Measurements from ENCODE around the gene COQ4.

Gene COQ4

DNA sequence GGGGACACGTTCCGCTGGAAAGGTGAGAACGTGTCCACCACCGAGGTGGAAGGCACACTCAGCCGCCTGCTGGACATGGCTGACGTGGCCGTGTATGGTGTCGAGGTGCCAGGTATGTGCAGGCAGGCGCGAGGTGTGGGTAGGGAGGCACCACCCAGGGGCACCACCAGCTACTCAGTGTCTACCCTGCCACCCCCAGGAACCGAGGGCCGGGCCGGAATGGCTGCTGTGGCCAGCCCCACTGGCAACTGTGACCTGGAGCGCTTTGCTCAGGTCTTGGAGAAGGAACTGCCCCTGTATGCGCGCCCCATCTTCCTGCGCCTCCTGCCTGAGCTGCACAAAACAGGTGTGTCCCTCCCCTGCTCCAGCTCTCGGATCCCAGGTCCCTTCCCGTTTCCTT, 32.8 kb downstream of the COQ4 start:
- no peak overlapping the region for H3K27ac Mint-ChIP-seq
- peaks cover 4% of the 10 kb centered on the region for H3K27me3 Mint-ChIP-seq (ENCODE audit: low read depth, poor library complexity)
- H3K9me3 Mint-ChIP-seq, result no peaks in the 10 kb centered on the region
- peaks cover 34% of the 10 kb centered on the region for H3K36me3 Mint-ChIP-seq (ENCODE audit: low read depth)
- no peak overlapping the region for H3K4me3 Mint-ChIP-seq
- TF ChIP-seq, protein P1, sequence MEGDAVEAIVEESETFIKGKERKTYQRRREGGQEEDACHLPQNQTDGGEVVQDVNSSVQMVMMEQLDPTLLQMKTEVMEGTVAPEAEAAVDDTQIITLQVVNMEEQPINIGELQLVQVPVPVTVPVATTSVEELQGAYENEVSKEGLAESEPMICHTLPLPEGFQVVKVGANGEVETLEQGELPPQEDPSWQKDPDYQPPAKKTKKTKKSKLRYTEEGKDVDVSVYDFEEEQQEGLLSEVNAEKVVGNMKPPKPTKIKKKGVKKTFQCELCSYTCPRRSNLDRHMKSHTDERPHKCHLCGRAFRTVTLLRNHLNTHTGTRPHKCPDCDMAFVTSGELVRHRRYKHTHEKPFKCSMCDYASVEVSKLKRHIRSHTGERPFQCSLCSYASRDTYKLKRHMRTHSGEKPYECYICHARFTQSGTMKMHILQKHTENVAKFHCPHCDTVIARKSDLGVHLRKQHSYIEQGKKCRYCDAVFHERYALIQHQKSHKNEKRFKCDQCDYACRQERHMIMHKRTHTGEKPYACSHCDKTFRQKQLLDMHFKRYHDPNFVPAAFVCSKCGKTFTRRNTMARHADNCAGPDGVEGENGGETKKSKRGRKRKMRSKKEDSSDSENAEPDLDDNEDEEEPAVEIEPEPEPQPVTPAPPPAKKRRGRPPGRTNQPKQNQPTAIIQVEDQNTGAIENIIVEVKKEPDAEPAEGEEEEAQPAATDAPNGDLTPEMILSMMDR (IDR thresholded peaks at IDR 0.05), result no peak
- DNase-seq, result no peak
- no peaks in the 10 kb centered on the region for H3K4me1 Mint-ChIP-seq

DNA sequence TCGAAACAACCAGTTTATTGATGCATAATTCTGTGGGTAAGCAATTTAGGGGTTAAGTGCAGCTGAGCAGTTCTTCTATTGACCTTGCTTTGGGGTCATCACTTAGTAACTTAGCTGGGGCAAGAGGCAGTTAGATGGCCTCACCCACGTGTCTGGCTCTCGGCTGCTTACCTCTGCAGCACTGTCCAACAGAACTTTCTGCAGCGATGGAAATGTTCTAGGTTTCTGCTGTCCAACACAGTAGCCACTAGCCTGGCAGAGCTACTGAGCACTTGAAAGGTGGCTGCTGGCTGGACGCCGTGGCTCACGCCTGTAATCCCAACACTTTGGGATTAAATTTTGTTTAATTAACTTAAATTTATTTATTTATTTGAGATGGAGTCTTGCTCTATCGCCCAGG, 35.5 kb downstream of the COQ4 start:
- Mint-ChIP-seq H3K4me1 (peaks cover 16% of the 10 kb centered on the region), H3K4me3 (no peak overlapping the region), H3K27me3 (ENCODE audit: low read depth, poor library complexity) (peaks cover 4% of the 10 kb centered on the region), H3K27ac (no peak overlapping the region), H3K36me3 (ENCODE audit: low read depth) (peaks cover 14% of the 10 kb centered on the region), H3K9me3 (no peaks in the 10 kb centered on the region)
- DNase-seq, result no peak
- TF ChIP-seq, protein P1 (IDR thresholded peaks at IDR 0.05), result no peak

DNA sequence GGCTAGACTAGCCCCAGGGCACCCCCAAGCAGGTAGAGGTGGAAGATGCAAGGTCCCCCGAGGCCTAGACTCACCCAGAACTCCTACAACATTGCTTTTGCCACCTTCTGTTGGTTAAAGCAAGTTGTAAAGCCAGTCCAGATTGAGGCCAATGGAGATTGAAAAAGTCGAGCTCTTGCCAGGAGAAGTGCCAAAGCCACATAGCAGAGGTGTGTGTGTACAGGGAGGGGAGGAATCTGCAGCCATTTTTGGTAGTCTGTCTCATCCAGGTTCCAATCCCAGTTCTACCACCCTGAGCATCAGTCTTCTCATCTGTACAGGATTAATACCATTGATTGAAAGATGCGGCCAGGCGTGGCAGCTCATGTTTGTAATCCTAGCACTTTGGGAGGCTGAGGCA, 36.2 kb downstream of the COQ4 start:
- TF ChIP-seq, protein P1 (IDR thresholded peaks at IDR 0.05), result no peak
- Mint-ChIP-seq H3K27ac (no peak overlapping the region), H3K4me1 (peaks cover 20% of the 10 kb centered on the region), H3K27me3 (ENCODE audit: low read depth, poor library complexity) (peaks cover 4% of the 10 kb centered on the region), H3K36me3 (ENCODE audit: low read depth) (peaks cover 11% of the 10 kb centered on the region), H3K9me3 (no peaks in the 10 kb centered on the region), H3K4me3 (no peak overlapping the region)
- DNase-seq, result no peak

DNA sequence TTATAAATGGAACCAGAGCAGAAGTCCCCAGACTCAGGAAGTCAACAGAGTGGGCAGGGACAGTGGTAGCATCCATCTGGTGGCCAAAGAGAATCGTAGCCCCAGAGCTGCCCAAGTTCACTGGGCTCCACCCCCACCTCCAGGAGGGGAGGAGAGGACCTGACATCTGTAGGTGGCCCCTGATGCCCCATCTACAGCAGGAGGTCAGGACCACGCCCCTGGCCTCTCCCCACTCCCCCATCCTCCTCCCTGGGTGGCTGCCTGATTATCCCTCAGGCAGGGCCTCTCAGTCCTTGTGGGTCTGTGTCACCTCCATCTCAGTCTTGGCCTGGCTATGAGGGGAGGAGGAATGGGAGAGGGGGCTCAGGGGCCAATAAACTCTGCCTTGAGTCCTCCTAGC, 38.2 kb downstream of the COQ4 start:
- no peak for DNase-seq
- H3K9me3 Mint-ChIP-seq, result no peaks in the 10 kb centered on the region
- TF ChIP-seq, protein P1 (IDR thresholded peaks at IDR 0.05), result no peak
- peaks cover 5% of the 10 kb centered on the region for H3K36me3 Mint-ChIP-seq (ENCODE audit: low read depth)
- peaks cover 6% of the 10 kb centered on the region for H3K27me3 Mint-ChIP-seq (ENCODE audit: low read depth, poor library complexity)
- H3K4me1 Mint-ChIP-seq, result peaks cover 29% of the 10 kb centered on the region
- H3K27ac Mint-ChIP-seq, result no peak overlapping the region
- H3K4me3 Mint-ChIP-seq, result no peak overlapping the region

DNA sequence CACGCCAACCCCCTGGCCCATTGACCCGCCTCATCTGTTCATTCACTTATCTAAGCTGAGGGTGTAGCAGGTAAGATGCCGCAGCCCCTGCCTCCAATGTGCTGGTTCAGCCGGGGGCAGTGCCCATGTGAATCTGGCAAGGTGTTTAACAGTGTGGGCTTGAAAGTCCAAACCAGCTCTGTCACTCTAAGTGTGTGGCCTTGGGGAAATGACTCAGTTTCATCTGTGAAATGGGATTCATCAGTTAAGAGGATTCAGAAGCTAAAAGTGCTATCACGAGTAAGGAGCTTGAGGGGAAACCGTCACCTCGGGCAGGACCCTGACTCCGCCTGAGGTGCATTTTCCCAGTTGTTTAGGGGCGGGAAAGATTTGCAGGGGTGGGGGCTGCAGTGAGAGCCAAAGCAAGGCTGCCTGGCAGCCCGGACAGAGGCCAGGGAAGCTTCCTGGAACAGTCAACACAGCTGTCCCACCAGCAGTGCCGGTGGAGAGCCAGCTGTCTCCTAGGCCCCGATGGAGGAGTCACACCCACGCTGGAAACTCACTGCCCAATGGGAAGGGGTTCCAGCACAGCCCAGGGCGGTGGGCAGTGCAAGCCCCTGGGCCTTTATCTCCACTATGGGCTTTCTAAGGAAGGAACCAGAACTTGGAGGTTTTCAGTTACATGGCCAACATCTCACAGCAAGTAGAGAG, 38.8 kb downstream of the COQ4 start:
- H3K36me3 Mint-ChIP-seq (ENCODE audit: low read depth), result no peaks in the 10 kb centered on the region
- TF ChIP-seq, protein P1 (IDR thresholded peaks at IDR 0.05), result no peak
- peaks cover 30% of the 10 kb centered on the region for H3K4me1 Mint-ChIP-seq
- no peak overlapping the region for H3K27ac Mint-ChIP-seq
- no peaks in the 10 kb centered on the region for H3K9me3 Mint-ChIP-seq
- peaks cover 10% of the 10 kb centered on the region for H3K27me3 Mint-ChIP-seq (ENCODE audit: low read depth, poor library complexity)
- DNase-seq, result no peak
- no peak overlapping the region for H3K4me3 Mint-ChIP-seq

DNA sequence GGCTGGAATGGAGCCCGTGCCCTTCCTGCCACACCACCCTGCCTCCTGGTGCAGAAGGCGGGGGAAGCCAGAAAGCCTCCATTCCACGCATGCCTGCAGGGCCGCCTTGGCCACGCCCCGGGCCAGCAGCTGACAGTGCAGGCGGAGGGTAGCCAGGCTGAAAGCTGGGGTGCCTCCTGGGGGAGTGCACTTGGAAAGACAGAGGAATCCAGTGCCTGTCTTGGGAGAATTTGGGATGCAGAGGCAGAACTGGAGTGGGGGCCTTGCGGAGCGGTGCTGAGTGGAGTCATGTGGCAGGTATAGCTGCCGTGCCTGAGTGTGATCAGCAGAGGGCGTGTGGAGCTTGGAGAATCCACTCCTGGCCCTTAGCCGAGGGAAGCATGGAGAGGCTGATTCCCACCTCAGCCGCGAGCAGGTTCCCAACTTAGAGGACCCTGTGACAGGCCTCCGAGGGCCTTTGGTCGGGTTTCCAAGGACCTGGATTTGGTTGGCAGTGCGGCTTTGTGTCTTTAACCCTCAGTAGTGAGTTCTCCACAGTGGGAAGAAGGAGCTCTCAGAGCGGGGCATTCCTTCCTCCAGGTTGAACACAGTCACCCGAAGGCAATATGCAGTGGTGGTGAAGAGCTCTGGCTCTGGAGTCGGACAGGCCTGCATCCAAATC, 39.5 kb downstream of the COQ4 start:
- TF ChIP-seq, protein P1 (IDR thresholded peaks at IDR 0.05), result peak; percentile 85
- peaks cover 30% of the 10 kb centered on the region for H3K4me1 Mint-ChIP-seq
- H3K27me3 Mint-ChIP-seq (ENCODE audit: low read depth, poor library complexity), result peaks cover 16% of the 10 kb centered on the region
- no peak overlapping the region for H3K27ac Mint-ChIP-seq
- H3K4me3 Mint-ChIP-seq, result peak overlapping the region; percentile 49
- DNase-seq, result peak; percentile 81
- no peaks in the 10 kb centered on the region for H3K36me3 Mint-ChIP-seq (ENCODE audit: low read depth)
- H3K9me3 Mint-ChIP-seq, result no peaks in the 10 kb centered on the region

All from nephron progenitor cell (in vitro differentiated cells).